OCI-LY7 (cell line): Measurements from ENCODE around the gene COL8A1. TPM values are rescaled to one million over a fixed set of nuclear protein-coding genes. Genes with fewer than 3 reads are reported as not detected.
A peak's percentile ranks its signal among the peaks of the same experiment; 100 is the strongest.

Experiments
- BruUV-seq: library from RNA; stranded (reverse); fragments of 400-500 nt; replicated peaks from 2 replicates; lab custom pipeline; 2021; lab: Mats Ljungman, UMichigan
- CTCF ChIA-PET: fragments of 300-600 bp; sonication (Branson Sonifier 250); formaldehyde crosslinking; loops from one replicate; lab custom pipeline; 2022; ENCODE audit warnings: antibody characterized with exemption; ENCODE audit not compliant: unreplicated experiment; lab: Charles Lee
- POLR2A ChIA-PET: fragments of 300-600 bp; sonication (Branson Sonifier 250); formaldehyde crosslinking; loops from one replicate; lab custom pipeline; 2022; ENCODE audit warnings: antibody characterized with exemption; lab: Charles Lee
- DNase-seq: peaks from one replicate; pipeline ENCODE4 v3.0.0-alpha.2; 2015; ENCODE audit warnings: low spot score
- H2AFZ ChIP-seq: fragments of 200-600 bp; sonication (generic), shearing (Covaris generic); 2 replicates; pipeline ENCODE4 v1.6.1; 2014; ENCODE audit warnings: mild to moderate bottlenecking, antibody characterized with exemption, low read length, moderate library complexity
- H3K27ac ChIP-seq: fragments of 200-600 bp; sonication (generic); 2 replicates; pipeline ENCODE4 v1.5.1; 2014; ENCODE audit warnings: mixed run types, low read depth, mild to moderate bottlenecking, moderate library complexity, low read length, inconsistent platforms; ENCODE audit not compliant: poor library complexity, severe bottlenecking
- H3K36me3 ChIP-seq: fragments of 200-600 bp; sonication (generic); 2 replicates; pipeline ENCODE4 v1.6.1; 2014; ENCODE audit warnings: mild to moderate bottlenecking, antibody characterized with exemption, low read length, moderate library complexity, mixed read lengths; ENCODE audit not compliant: insufficient read depth
- H3K4me1 ChIP-seq: fragments of 200-600 bp; sonication (generic); 2 replicates; pipeline ENCODE4 v1.5.1; 2014; ENCODE audit warnings: mild to moderate bottlenecking, low read length; ENCODE audit not compliant: insufficient read depth, poor library complexity, severe bottlenecking
- H3K4me2 ChIP-seq: fragments of 200-600 bp; sonication (generic); 2 replicates; pipeline ENCODE4 v1.6.1; 2014; ENCODE audit warnings: mild to moderate bottlenecking, low read length
- H3K4me3 ChIP-seq: fragments of 200-600 bp; sonication (generic); 2 replicates; pipeline ENCODE4 v1.5.1; 2014; ENCODE audit warnings: mild to moderate bottlenecking, low read depth, low read length; ENCODE audit not compliant: poor library complexity, severe bottlenecking
- H3K79me2 ChIP-seq: fragments of 200-600 bp; sonication (generic); 2 replicates; pipeline ENCODE4 v1.6.1; 2016; ENCODE audit warnings: low read depth, mild to moderate bottlenecking, low read length, moderate library complexity, mixed read lengths; ENCODE audit not compliant: insufficient read depth
- H3K9me2 ChIP-seq: fragments of 200-600 bp; sonication (generic); 2 replicates; pipeline ENCODE4 v1.6.1; 2016; ENCODE audit warnings: mild to moderate bottlenecking, low read length, mixed read lengths; ENCODE audit not compliant: insufficient read depth
- H3K9me3 ChIP-seq: fragments of 200-600 bp; sonication (generic); 2 replicates; pipeline ENCODE4 v1.6.1; 2014; ENCODE audit warnings: mild to moderate bottlenecking, mixed run types, low read length, mixed read lengths
- H4K20me1 ChIP-seq: fragments of 200-600 bp; sonication (generic); 2 replicates; pipeline ENCODE4 v1.6.1; 2014; ENCODE audit warnings: mild to moderate bottlenecking, antibody characterized with exemption, low read length, moderate library complexity, mixed read lengths; ENCODE audit not compliant: insufficient read depth
- EZH2phosphoT487 ChIP-seq: fragments of 200-600 bp; sonication (generic); IDR thresholded peaks from 2 replicates; pipeline ENCODE4 v1.6.1; 2018; ENCODE audit warnings: low read depth, borderline replicate concordance, mild to moderate bottlenecking, mixed run types, antibody characterized with exemption, low read length, moderate library complexity, mixed read lengths
- intact Hi-C: fragments of 100-400 bp; cut with micrococcal nuclease; formaldehyde crosslinking; loops from one replicate; pipeline ENCODE4 v1.10.0; 2022; ENCODE audit not compliant: unreplicated experiment
- total RNA-seq, 2 experiments: library from RNA; depleted of rRNA in 1 of 2; stranded (reverse); fragments of >200 nt in 1 of 2; shearing (Covaris generic) in 1 of 2; gene quantifications; 2 replicates each; pipeline ENCODE4 v1.2.3, GENCODE V29; 2014 to 2022
- TF ChIP-seq, protein P1 (sequence below): fragments of 200-600 bp; sonication (generic); conservative IDR thresholded peaks from 2 replicates; pipeline ENCODE4 v1.5.1; 2014; ENCODE audit warnings: mild to moderate bottlenecking, antibody characterized with exemption, low read length, moderate library complexity, mixed read lengths

The COL8A1 gene
- total RNA-seq, 2 experiments from 2014 or later, result 0.10 TPM; not detected in 1

DNA sequence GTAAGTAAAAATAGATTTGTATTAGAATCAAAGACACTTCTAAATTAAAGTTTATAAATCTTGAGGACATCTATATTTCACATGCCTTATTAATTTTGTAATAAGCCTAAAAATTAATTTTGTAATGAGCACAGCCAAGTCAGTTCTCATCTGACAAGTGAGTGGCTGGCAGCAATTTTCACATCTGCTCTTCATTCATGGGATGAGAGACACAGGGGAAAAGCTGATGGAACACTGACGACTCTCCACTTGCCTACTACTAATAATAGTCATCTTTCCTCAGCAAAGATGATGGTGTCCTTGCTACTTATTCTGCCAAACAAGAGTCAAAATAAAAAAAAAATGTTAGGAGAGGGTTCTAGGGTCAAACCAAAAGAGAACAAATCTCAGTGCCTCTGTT, 164.9 kb downstream of the COL8A1 start:
- CTCF ChIA-PET, result no interaction called here

GRCh38 chr3:99805160-99805559, 166.8 kb downstream of the COL8A1 start:
- H3K36me3 ChIP-seq, result no peaks in the 10 kb centered on the region
- no peaks in the 10 kb centered on the region for H3K4me1 ChIP-seq
- H3K27ac ChIP-seq, result no peak overlapping the region
- no peaks in the 10 kb centered on the region for H3K9me2 ChIP-seq
- ChIA-PET CTCF (no interaction called here), POLR2A (interaction anchor here (1.2 kb wide), 1 partner anchor 9 kb away, joined by 4 read pairs; no protein-coding TSS in a partner anchor)
- H3K79me2 ChIP-seq, result no peaks in the 10 kb centered on the region
- intact Hi-C loops, result no loop called here
- no peaks in the 10 kb centered on the region for H4K20me1 ChIP-seq
- no peak overlapping the region for H3K4me2 ChIP-seq
- H3K9me3 ChIP-seq, result peaks cover 22% of the 10 kb centered on the region; the same call in 1 of the 2 replicates
- H3K4me3 ChIP-seq, result no peak overlapping the region
- no TSS peak for BruUV-seq
- no peak for DNase-seq
- TF ChIP-seq, protein P1, sequence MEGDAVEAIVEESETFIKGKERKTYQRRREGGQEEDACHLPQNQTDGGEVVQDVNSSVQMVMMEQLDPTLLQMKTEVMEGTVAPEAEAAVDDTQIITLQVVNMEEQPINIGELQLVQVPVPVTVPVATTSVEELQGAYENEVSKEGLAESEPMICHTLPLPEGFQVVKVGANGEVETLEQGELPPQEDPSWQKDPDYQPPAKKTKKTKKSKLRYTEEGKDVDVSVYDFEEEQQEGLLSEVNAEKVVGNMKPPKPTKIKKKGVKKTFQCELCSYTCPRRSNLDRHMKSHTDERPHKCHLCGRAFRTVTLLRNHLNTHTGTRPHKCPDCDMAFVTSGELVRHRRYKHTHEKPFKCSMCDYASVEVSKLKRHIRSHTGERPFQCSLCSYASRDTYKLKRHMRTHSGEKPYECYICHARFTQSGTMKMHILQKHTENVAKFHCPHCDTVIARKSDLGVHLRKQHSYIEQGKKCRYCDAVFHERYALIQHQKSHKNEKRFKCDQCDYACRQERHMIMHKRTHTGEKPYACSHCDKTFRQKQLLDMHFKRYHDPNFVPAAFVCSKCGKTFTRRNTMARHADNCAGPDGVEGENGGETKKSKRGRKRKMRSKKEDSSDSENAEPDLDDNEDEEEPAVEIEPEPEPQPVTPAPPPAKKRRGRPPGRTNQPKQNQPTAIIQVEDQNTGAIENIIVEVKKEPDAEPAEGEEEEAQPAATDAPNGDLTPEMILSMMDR, result no peak
- no peak for TF ChIP-seq EZH2phosphoT487
- H2AFZ ChIP-seq, result no peak overlapping the region

More for the DNA sequence above, 164.9 kb downstream of the COL8A1 start:
- Histone ChIP-seq H3K4me3 (no peak overlapping the region), H2AFZ (no peak overlapping the region), H3K9me3 (peaks cover 22% of the 10 kb centered on the region; the same call in 1 of the 2 replicates), H3K9me2 (no peaks in the 10 kb centered on the region), H3K36me3 (no peaks in the 10 kb centered on the region), H3K27ac (no peak overlapping the region), H3K4me2 (no peak overlapping the region), H3K4me1 (no peaks in the 10 kb centered on the region), H3K79me2 (no peaks in the 10 kb centered on the region), H4K20me1 (no peaks in the 10 kb centered on the region)
- intact Hi-C loops, result no loop called here
- POLR2A ChIA-PET, result interaction anchor here (0.7 kb wide), 1 partner anchor 240 kb away, joined by 3 read pairs; no protein-coding TSS in a partner anchor
- BruUV-seq, result no TSS peak
- no peak for DNase-seq
- TF ChIP-seq EZH2phosphoT487, result no peak
- TF ChIP-seq, protein P1, result no peak

DNA sequence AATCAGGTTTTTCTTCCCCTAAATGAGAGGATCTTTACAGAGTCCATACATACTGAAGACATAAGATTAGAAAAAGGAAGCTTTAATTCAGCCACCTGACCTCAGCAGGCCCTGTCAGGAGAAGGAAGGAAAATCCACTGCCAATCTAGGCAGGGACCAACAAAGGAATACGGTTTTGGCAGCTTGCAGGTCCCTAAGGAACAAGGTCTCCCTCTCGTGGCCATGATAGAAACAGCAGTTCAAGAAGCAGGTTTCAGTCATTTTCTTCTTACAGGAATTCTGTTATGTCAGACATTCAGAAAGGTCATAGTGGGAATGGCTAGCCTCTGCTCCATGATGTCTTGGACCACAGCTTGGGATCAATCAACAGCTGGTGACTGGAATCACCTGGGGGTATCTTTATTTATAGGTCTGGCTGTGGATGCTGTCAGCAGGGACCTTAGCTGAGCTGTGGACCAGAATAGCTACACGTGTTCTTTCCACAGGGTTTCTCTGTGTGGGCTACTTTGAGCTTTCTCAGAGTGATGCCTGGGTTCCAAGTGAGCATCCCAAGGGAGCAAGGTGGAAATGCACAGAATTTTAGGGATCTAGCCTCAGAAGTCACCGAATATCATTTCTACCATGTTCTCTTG, 169.9 kb downstream of the COL8A1 start:
- Histone ChIP-seq H2AFZ (no peak overlapping the region), H3K4me2 (no peak overlapping the region), H4K20me1 (no peaks in the 10 kb centered on the region), H3K4me3 (no peak overlapping the region), H3K9me2 (no peaks in the 10 kb centered on the region), H3K36me3 (no peaks in the 10 kb centered on the region), H3K27ac (no peak overlapping the region), H3K9me3 (peaks cover 22% of the 10 kb centered on the region; the same call in 1 of the 2 replicates), H3K4me1 (no peaks in the 10 kb centered on the region), H3K79me2 (no peaks in the 10 kb centered on the region)
- ChIA-PET POLR2A (no interaction called here), CTCF (no interaction called here)
- TF ChIP-seq, protein P1, result peak; percentile 87
- no peak for TF ChIP-seq EZH2phosphoT487
- no TSS peak for BruUV-seq
- intact Hi-C loops, result no loop called here
- peak; percentile 52 for DNase-seq
